Karpas-422 (cell line): ENCODE data around the gene TSEN2. TPM values are rescaled to one million over a fixed set of nuclear protein-coding genes. Genes with fewer than 3 reads are reported as not detected.
"Not testable (repeated sequence)": the region's sequence is repeated elsewhere in the genome, so short reads cannot be mapped to it uniquely, and the experiment has no call there.

Experiments
- DNase-seq: peaks from one replicate; pipeline ENCODE4 v3.0.0-alpha.2; 2015
- H2AFZ ChIP-seq: fragments of 200-600 bp; sonication (generic); 2 replicates; pipeline ENCODE4 v1.6.1; 2014; ENCODE audit warnings: antibody characterized with exemption, low read length, mixed read lengths
- H3K27ac ChIP-seq: fragments of 200-600 bp; sonication (generic); 2 replicates; pipeline ENCODE4 v1.5.1; 2014; ENCODE audit warnings: mild to moderate bottlenecking, low read length, moderate library complexity
- H3K27me3 ChIP-seq: fragments of 200-600 bp; sonication (generic); 2 replicates; pipeline ENCODE4 v1.6.1; 2014; ENCODE audit warnings: low read length, mixed read lengths
- H3K36me3 ChIP-seq: fragments of 200-600 bp; sonication (generic); 2 replicates; pipeline ENCODE4 v1.6.1; 2014; ENCODE audit warnings: low read length, mixed read lengths; ENCODE audit not compliant: insufficient read depth
- H3K4me1 ChIP-seq: fragments of 200-600 bp; sonication (generic); 2 replicates; pipeline ENCODE4 v1.6.1; 2014; ENCODE audit warnings: mild to moderate bottlenecking, low read length, mixed read lengths
- H3K4me2 ChIP-seq: fragments of 200-600 bp; sonication (generic); 2 replicates; pipeline ENCODE4 v1.6.1; 2014; ENCODE audit warnings: low read length, low read depth, mild to moderate bottlenecking; ENCODE audit not compliant: poor library complexity, severe bottlenecking
- H3K4me3 ChIP-seq: fragments of 200-600 bp; sonication (generic); 2 replicates; pipeline ENCODE4 v1.5.1; 2014; ENCODE audit warnings: mild to moderate bottlenecking, antibody characterized with exemption, low read length, mixed read lengths
- H3K79me2 ChIP-seq: fragments of 200-600 bp; sonication (generic); 2 replicates; pipeline ENCODE4 v1.6.1; 2014; ENCODE audit warnings: mild to moderate bottlenecking, low read length, mixed read lengths
- H3K9ac ChIP-seq: fragments of 200-600 bp; sonication (generic); 2 replicates; pipeline ENCODE4 v1.6.0; 2014; ENCODE audit warnings: low read length
- H3K9me2 ChIP-seq: fragments of 200-600 bp; sonication (generic), shearing (Covaris generic); replicated peaks from 2 replicates; pipeline ENCODE4 v1.6.0; 2014; ENCODE audit warnings: mild to moderate bottlenecking, low read length, moderate library complexity; ENCODE audit not compliant: insufficient read depth
- H3K9me3 ChIP-seq: fragments of 300-700, 200-600 bp; sonication (generic); 2 replicates; pipeline ENCODE4 v1.6.1; 2014; ENCODE audit warnings: low read length, mixed read lengths
- H4K20me1 ChIP-seq: fragments of 200-600 bp; sonication (generic); 2 replicates; pipeline ENCODE4 v1.6.1; 2014; ENCODE audit warnings: mild to moderate bottlenecking, antibody characterized with exemption, low read length, low read depth; ENCODE audit not compliant: insufficient read depth
- total RNA-seq: library from RNA; depleted of rRNA; stranded (reverse); fragments of >200 nt; shearing (Covaris generic); gene quantifications from 2 replicates; pipeline ENCODE4 v1.2.3, GENCODE V29; 2014; ENCODE audit warnings: low replicate concordance

TSEN2 gene
- total RNA-seq, 1 experiment from 2014 or later, result 19.3 TPM

GRCh38 chr3:12472796-12473195, 11.5 kb upstream of the TSEN2 start:
- H3K79me2 ChIP-seq, result no peaks in the 10 kb centered on the region
- no peaks in the 10 kb centered on the region for H3K27me3 ChIP-seq
- H3K36me3 ChIP-seq, result no peaks in the 10 kb centered on the region
- DNase-seq, result no peak
- H4K20me1 ChIP-seq, result no peaks in the 10 kb centered on the region
- no peak overlapping the region for H3K4me2 ChIP-seq
- no peaks in the 10 kb centered on the region for H3K9me3 ChIP-seq
- no peaks in the 10 kb centered on the region for H3K9me2 ChIP-seq
- no peak overlapping the region for H2AFZ ChIP-seq
- H3K27ac ChIP-seq, result no peak overlapping the region
- H3K9ac ChIP-seq, result no peak overlapping the region
- H3K4me1 ChIP-seq, result no peaks in the 10 kb centered on the region
- no peak overlapping the region for H3K4me3 ChIP-seq

GRCh38 chr3:12473511-12473910, 10.8 kb upstream of the TSEN2 start:
- H3K79me2 ChIP-seq, result no peaks in the 10 kb centered on the region
- no peak overlapping the region for H3K27ac ChIP-seq
- H3K27me3 ChIP-seq, result no peaks in the 10 kb centered on the region
- no peak overlapping the region for H3K9ac ChIP-seq
- no peak overlapping the region for H2AFZ ChIP-seq
- no peaks in the 10 kb centered on the region for H3K9me3 ChIP-seq
- no peak overlapping the region for H3K4me2 ChIP-seq
- no peak overlapping the region for H3K4me3 ChIP-seq
- no peaks in the 10 kb centered on the region for H3K4me1 ChIP-seq
- H3K36me3 ChIP-seq, result no peaks in the 10 kb centered on the region
- DNase-seq, result no peak
- no peaks in the 10 kb centered on the region for H4K20me1 ChIP-seq
- no peaks in the 10 kb centered on the region for H3K9me2 ChIP-seq

GRCh38 chr3:12476238-12476897, 7.9 kb upstream of the TSEN2 start:
- H3K4me2 ChIP-seq, result no peak overlapping the region
- H3K4me3 ChIP-seq, result no peak overlapping the region
- no peaks in the 10 kb centered on the region for H4K20me1 ChIP-seq
- no peaks in the 10 kb centered on the region for H3K9me2 ChIP-seq
- no peaks in the 10 kb centered on the region for H3K79me2 ChIP-seq
- H3K4me1 ChIP-seq, result no peaks in the 10 kb centered on the region
- no peaks in the 10 kb centered on the region for H3K27me3 ChIP-seq
- no peaks in the 10 kb centered on the region for H3K9me3 ChIP-seq
- H3K27ac ChIP-seq, result no peak overlapping the region
- no peaks in the 10 kb centered on the region for H3K36me3 ChIP-seq
- no peak overlapping the region for H2AFZ ChIP-seq
- no peak overlapping the region for H3K9ac ChIP-seq
- no peak for DNase-seq

- H3K9me2 ChIP-seq, result no peaks in the 10 kb centered on the region
- no peak overlapping the region for H3K27ac ChIP-seq
- H4K20me1 ChIP-seq, result no peaks in the 10 kb centered on the region
- H3K4me2 ChIP-seq, result no peak overlapping the region
- no peak overlapping the region for H2AFZ ChIP-seq
- no peaks in the 10 kb centered on the region for H3K36me3 ChIP-seq
- H3K27me3 ChIP-seq, result no peaks in the 10 kb centered on the region
- no peak for DNase-seq
- no peak overlapping the region for H3K4me3 ChIP-seq
- no peaks in the 10 kb centered on the region for H3K4me1 ChIP-seq
- H3K9ac ChIP-seq, result no peak overlapping the region
- no peaks in the 10 kb centered on the region for H3K79me2 ChIP-seq
- no peaks in the 10 kb centered on the region for H3K9me3 ChIP-seq
These were observed 7.0 kb upstream of the TSEN2 start for GRCh38 chr3:12477256-12477655.

GRCh38 chr3:12478326-12478725, 6.0 kb upstream of the TSEN2 start:
- no peak overlapping the region for H3K4me3 ChIP-seq
- H3K4me1 ChIP-seq, result peaks cover 2% of the 10 kb centered on the region
- no peaks in the 10 kb centered on the region for H3K36me3 ChIP-seq
- no peaks in the 10 kb centered on the region for H3K27me3 ChIP-seq
- H3K9me3 ChIP-seq, result no peaks in the 10 kb centered on the region
- no peaks in the 10 kb centered on the region for H4K20me1 ChIP-seq
- H3K9ac ChIP-seq, result no peak overlapping the region
- H3K9me2 ChIP-seq, result no peaks in the 10 kb centered on the region
- no peak for DNase-seq
- H3K27ac ChIP-seq, result no peak overlapping the region
- no peak overlapping the region for H2AFZ ChIP-seq
- H3K79me2 ChIP-seq, result no peaks in the 10 kb centered on the region
- no peak overlapping the region for H3K4me2 ChIP-seq

GRCh38 chr3:12479198-12479597, 5.1 kb upstream of the TSEN2 start:
- not testable (repeated sequence) for H3K4me3 ChIP-seq, DNase-seq, H3K27ac ChIP-seq, H3K9me3 ChIP-seq, H3K27me3 ChIP-seq, H3K36me3 ChIP-seq, H3K79me2 ChIP-seq, H2AFZ ChIP-seq, H4K20me1 ChIP-seq, H3K4me2 ChIP-seq, H3K9ac ChIP-seq, H3K9me2 ChIP-seq, H3K4me1 ChIP-seq

- no peak overlapping the region for H2AFZ ChIP-seq
- peak; percentile 80 for DNase-seq
These were observed 4.3 kb upstream of the TSEN2 start for GRCh38 chr3:12479919-12480427.

GRCh38 chr3:12483410-12483809, 870 bp upstream of the TSEN2 start:
- H3K9me2 ChIP-seq, result no peaks in the 10 kb centered on the region
- no peaks in the 10 kb centered on the region for H3K27me3 ChIP-seq
- H3K4me2 ChIP-seq, result peak overlapping the region; percentile 96
- peak; percentile 46 for DNase-seq
- H3K4me3 ChIP-seq, result peak overlapping the region; percentile 80
- peak overlapping the region; percentile 70 for H3K9ac ChIP-seq
- peaks cover 22% of the 10 kb centered on the region for H3K4me1 ChIP-seq
- peaks cover 7% of the 10 kb centered on the region; the same call in 1 of the 2 replicates for H3K36me3 ChIP-seq
- H3K27ac ChIP-seq, result no peak overlapping the region
- H3K79me2 ChIP-seq, result peaks cover 10% of the 10 kb centered on the region
- peaks cover 17% of the 10 kb centered on the region; the same call in 1 of the 2 replicates for H4K20me1 ChIP-seq
- H3K9me3 ChIP-seq, result no peaks in the 10 kb centered on the region
- H2AFZ ChIP-seq, result peak overlapping the region; percentile 99

More at GRCh38 chr3:12479919-12480427, 4.3 kb upstream of the TSEN2 start:
- Histone ChIP-seq H3K4me3 (no peak overlapping the region), H3K9ac (no peak overlapping the region), H4K20me1 (no peaks in the 10 kb centered on the region), H3K4me1 (peaks cover 14% of the 10 kb centered on the region), H3K27me3 (no peaks in the 10 kb centered on the region), H3K9me2 (no peaks in the 10 kb centered on the region), H3K79me2 (peaks cover 3% of the 10 kb centered on the region; the same call in 1 of the 2 replicates), H3K4me2 (no peak overlapping the region), H3K27ac (no peak overlapping the region), H3K9me3 (no peaks in the 10 kb centered on the region), H3K36me3 (no peaks in the 10 kb centered on the region)
